Measurements from ENCODE around the gene DHRS11. TPM values are rescaled to one million over a fixed set of nuclear protein-coding genes. Genes with fewer than 3 reads are reported as not detected.

Gene DHRS11
- total and polyA plus RNA-seq, 4 donors: 6.0 to 50.5 (median 7.4) TPM

GRCh38 chr17:36547776-36548175, 43.9 kb upstream of the DHRS11 start:
- intact Hi-C loops (cut with DNase I): loop anchor here (5.0 to 10.0 kb wide), 3 partner anchors 45 to 407 kb away; partner anchors contain the start of genes AATF (in 1 of the 2) and DHRS11 (in 1 of the 2)
- ATAC-seq (ENCODE audit: low FRiP score) (no peak), DNase-seq (no peak)
- Histone ChIP-seq H3K9me3 (ENCODE audit: control insufficient read depth, low read length) (no peaks in the 10 kb centered on the region), H3K36me3 (ENCODE audit: control insufficient read depth in 1 of 2, insufficient read depth in 2 of 2, low read length in 1 of 2) (no peaks in the 10 kb centered on the region), H3K4me1 (ENCODE audit: control insufficient read depth in 1 of 2, insufficient read depth in 2 of 2, low read length in 2 of 2) (no peaks in the 10 kb centered on the region), H3K27me3 (ENCODE audit: control insufficient read depth in 1 of 2, insufficient read depth in 2 of 2, low read length in 1 of 2) (no peaks in the 10 kb centered on the region), H3K4me3 (ENCODE audit: low read length in 2 of 2) (no peak overlapping the region), H3K27ac (ENCODE audit: low read depth in 1 of 2, low read length in 2 of 2) (no peak overlapping the region)

DNA sequence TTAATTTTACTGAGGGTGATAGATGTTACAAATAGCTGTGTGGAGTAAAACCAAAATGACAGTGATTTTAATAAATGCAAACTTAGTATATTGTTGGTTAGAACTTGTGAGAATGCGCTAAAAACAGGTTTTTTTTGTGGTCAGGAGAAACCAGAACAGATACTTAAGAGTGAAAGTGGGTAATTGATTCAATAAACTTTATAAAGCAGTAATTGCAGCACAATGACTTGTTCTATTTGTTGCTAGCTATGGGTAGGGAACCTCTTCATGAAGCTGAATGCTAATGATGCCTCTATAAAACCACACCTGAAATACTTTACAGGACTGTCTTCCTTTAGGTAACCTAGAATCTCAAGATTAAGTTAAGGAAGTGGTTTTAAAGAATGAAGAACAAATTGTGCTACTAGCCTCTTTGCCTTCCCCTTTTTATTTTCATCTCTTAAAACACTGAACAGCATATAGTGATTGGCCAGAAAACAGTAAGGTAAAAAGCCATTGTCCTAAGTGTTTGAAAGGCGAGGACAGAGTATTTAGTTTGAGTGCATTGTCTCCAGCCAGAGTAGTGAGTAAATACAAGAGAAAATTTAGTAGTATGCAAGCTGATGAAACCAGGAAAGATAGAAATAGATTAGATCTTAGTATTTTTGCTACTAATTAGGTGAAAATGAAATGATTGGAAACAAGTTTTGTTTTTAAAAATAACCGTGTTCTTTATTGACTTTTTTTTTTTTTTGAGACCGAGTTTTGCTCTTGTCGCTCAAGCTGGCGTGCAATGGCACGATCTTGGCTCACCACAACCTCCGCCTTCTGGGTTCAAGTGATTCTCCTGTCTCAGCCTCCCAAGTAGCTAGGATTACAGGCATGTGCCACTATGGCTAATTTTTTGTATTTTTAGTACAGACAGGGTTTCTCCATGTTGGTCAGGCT, 40.9 kb upstream of the DHRS11 start:
- ATAC-seq (ENCODE audit: low FRiP score): no peak

GRCh38 chr17:36553459-36553858, 38.2 kb upstream of the DHRS11 start:
- Histone ChIP-seq H3K4me1 (ENCODE audit: control insufficient read depth in 1 of 2, insufficient read depth in 2 of 2, low read length in 2 of 2) (no peaks in the 10 kb centered on the region), H3K27me3 (ENCODE audit: control insufficient read depth in 1 of 2, insufficient read depth in 2 of 2, low read length in 1 of 2) (no peaks in the 10 kb centered on the region), H3K36me3 (ENCODE audit: control insufficient read depth in 1 of 2, insufficient read depth in 2 of 2, low read length in 1 of 2) (peaks cover 0 to 4% of the 10 kb centered on the region in 2 donors), H3K9me3 (ENCODE audit: control insufficient read depth, low read length) (no peaks in the 10 kb centered on the region), H3K4me3 (ENCODE audit: low read length in 2 of 2) (no peak overlapping the region), H3K27ac (ENCODE audit: low read depth in 1 of 2, low read length in 2 of 2) (no peak overlapping the region)
- ATAC-seq (ENCODE audit: low FRiP score) (no peak), DNase-seq (no peak)
- intact Hi-C loops (cut with DNase I): no loop called here
- 84 to 87% methylated on average over 3 of the region's 3 CpGs for WGBS, 2 donors

More for the DNA sequence above, 40.9 kb upstream of the DHRS11 start:
- Histone ChIP-seq H3K27ac (ENCODE audit: low read depth in 1 of 2, low read length in 2 of 2) (no peak overlapping the region), H3K4me3 (ENCODE audit: low read length in 2 of 2) (no peak overlapping the region), H3K4me1 (ENCODE audit: control insufficient read depth in 1 of 2, insufficient read depth in 2 of 2, low read length in 2 of 2) (no peaks in the 10 kb centered on the region), H3K27me3 (ENCODE audit: control insufficient read depth in 1 of 2, insufficient read depth in 2 of 2, low read length in 1 of 2) (no peaks in the 10 kb centered on the region), H3K36me3 (ENCODE audit: control insufficient read depth in 1 of 2, insufficient read depth in 2 of 2, low read length in 1 of 2) (no peaks in the 10 kb centered on the region), H3K9me3 (ENCODE audit: control insufficient read depth, low read length) (no peaks in the 10 kb centered on the region)
- DNase-seq: no peak
- intact Hi-C loops (cut with DNase I): no loop called here
- WGBS, 2 donors: 88 to 89% methylated on average over 8 of the region's 8 CpGs

GRCh38 chr17:36566081-36566480, 25.6 kb upstream of the DHRS11 start:
- Histone ChIP-seq H3K27me3 (ENCODE audit: control insufficient read depth in 1 of 2, insufficient read depth in 2 of 2, low read length in 1 of 2) (no peaks in the 10 kb centered on the region), H3K9me3 (ENCODE audit: control insufficient read depth, low read length) (no peaks in the 10 kb centered on the region), H3K27ac (ENCODE audit: low read depth in 1 of 2, low read length in 2 of 2) (no peak overlapping the region), H3K4me3 (ENCODE audit: low read length in 2 of 2) (no peak overlapping the region), H3K36me3 (ENCODE audit: control insufficient read depth in 1 of 2, insufficient read depth in 2 of 2, low read length in 1 of 2) (peaks cover 2 to 13% of the 10 kb centered on the region in 2 donors), H3K4me1 (ENCODE audit: control insufficient read depth in 1 of 2, insufficient read depth in 2 of 2, low read length in 2 of 2) (no peaks in the 10 kb centered on the region)
- DNase-seq (no peak), ATAC-seq (ENCODE audit: low FRiP score) (no peak)
- 90 to 91% methylated on average over 4 of the region's 4 CpGs for WGBS, 2 donors
- intact Hi-C loops (cut with DNase I): no loop called here

- no peak for ATAC-seq (ENCODE audit: low FRiP score)
- no peaks in the 10 kb centered on the region for H3K27me3 ChIP-seq (ENCODE audit: control insufficient read depth in 1 of 2, insufficient read depth in 2 of 2, low read length in 1 of 2)
- no peak overlapping the region for H3K27ac ChIP-seq (ENCODE audit: low read depth in 1 of 2, low read length in 2 of 2)
- WGBS, 2 donors: 93 to 94% methylated on average over 12 of the region's 12 CpGs
- H3K36me3 ChIP-seq (ENCODE audit: control insufficient read depth in 1 of 2, insufficient read depth in 2 of 2, low read length in 1 of 2): peaks cover 5 to 11% of the 10 kb centered on the region in 2 donors
- DNase-seq: no peak
- no peak overlapping the region for H3K4me3 ChIP-seq (ENCODE audit: low read length in 2 of 2)
- H3K4me1 ChIP-seq (ENCODE audit: control insufficient read depth in 1 of 2, insufficient read depth in 2 of 2, low read length in 2 of 2): no peaks in the 10 kb centered on the region
- intact Hi-C loops (cut with DNase I): no loop called here
- no peaks in the 10 kb centered on the region for H3K9me3 ChIP-seq (ENCODE audit: control insufficient read depth, low read length)
Measured at GRCh38 chr17:36575028-36575427, 16.7 kb upstream of the DHRS11 start.

- Histone ChIP-seq H3K36me3 (ENCODE audit: control insufficient read depth in 1 of 2, insufficient read depth in 2 of 2, low read length in 1 of 2) (peaks cover 4 to 9% of the 10 kb centered on the region in 2 donors), H3K4me3 (ENCODE audit: low read length in 2 of 2) (no peak overlapping the region), H3K9me3 (ENCODE audit: control insufficient read depth, low read length) (no peaks in the 10 kb centered on the region), H3K27ac (ENCODE audit: low read depth in 1 of 2, low read length in 2 of 2) (no peak overlapping the region), H3K27me3 (ENCODE audit: control insufficient read depth in 1 of 2, insufficient read depth in 2 of 2, low read length in 1 of 2) (no peaks in the 10 kb centered on the region), H3K4me1 (ENCODE audit: control insufficient read depth in 1 of 2, insufficient read depth in 2 of 2, low read length in 2 of 2) (no peaks in the 10 kb centered on the region)
- DNase-seq (no peak), ATAC-seq (ENCODE audit: low FRiP score) (no peak)
- WGBS, 2 donors: 84 to 87% methylated on average over 2 of the region's 2 CpGs
- intact Hi-C loops (cut with DNase I): no loop called here
Measured at GRCh38 chr17:36576793-36577192, 14.9 kb upstream of the DHRS11 start.

GRCh38 chr17:36578671-36579070, 13.0 kb upstream of the DHRS11 start:
- Histone ChIP-seq H3K27ac (ENCODE audit: low read depth in 1 of 2, low read length in 2 of 2) (no peak overlapping the region), H3K4me3 (ENCODE audit: low read length in 2 of 2) (no peak overlapping the region), H3K4me1 (ENCODE audit: control insufficient read depth in 1 of 2, insufficient read depth in 2 of 2, low read length in 2 of 2) (no peaks in the 10 kb centered on the region), H3K36me3 (ENCODE audit: control insufficient read depth in 1 of 2, insufficient read depth in 2 of 2, low read length in 1 of 2) (peaks cover 5 to 7% of the 10 kb centered on the region in 2 donors), H3K9me3 (ENCODE audit: control insufficient read depth, low read length) (no peaks in the 10 kb centered on the region), H3K27me3 (ENCODE audit: control insufficient read depth in 1 of 2, insufficient read depth in 2 of 2, low read length in 1 of 2) (no peaks in the 10 kb centered on the region)
- intact Hi-C loops (cut with DNase I): no loop called here
- no peak for ATAC-seq (ENCODE audit: low FRiP score)
- no peak for DNase-seq
- WGBS, 2 donors: 44 to 49% methylated on average over 2 of the region's 2 CpGs

DNA sequence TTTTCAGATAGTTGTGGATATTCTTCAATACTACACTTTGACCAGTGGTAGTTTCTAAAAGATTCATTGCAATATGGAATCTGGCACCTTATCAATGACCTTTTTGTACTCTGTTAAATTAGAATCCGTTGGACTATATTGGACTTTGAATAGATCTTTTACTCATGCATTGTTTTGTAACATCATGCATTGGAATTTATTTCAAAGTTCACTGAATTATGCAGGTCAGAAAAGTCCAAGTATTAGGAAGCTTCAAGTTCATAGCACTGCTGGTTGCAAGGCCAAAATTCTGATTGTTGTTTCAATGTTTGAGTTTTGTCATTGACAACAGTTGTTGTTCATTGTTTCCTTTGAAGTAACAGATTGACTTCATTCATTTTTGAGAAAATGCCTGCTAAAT, 7.9 kb upstream of the DHRS11 start:
- 64 to 77% methylated on average over 1 of the region's 1 CpG for WGBS, 2 donors
- DNase-seq: no peak

DNA sequence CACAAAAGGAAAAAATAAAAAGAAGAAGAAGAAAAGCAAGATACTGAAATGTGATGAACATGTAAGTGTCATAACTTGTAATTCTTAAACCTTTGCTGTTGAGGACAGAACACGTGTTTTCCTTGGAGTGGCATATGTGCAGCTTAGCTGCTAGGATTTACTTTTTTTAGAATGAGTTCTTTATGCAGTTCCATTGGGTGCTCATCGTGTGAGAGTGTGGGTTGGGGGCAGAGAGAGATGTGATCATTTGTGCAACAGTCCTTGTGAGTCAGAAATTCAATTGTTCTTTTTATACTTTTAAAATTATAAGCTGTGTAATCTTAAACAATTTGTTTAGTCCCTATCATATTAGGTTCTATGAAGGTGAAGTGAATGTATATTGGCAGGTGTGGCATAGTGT, 5.5 kb upstream of the DHRS11 start:
- Histone ChIP-seq H3K9me3 (ENCODE audit: control insufficient read depth, low read length) (no peaks in the 10 kb centered on the region), H3K36me3 (ENCODE audit: control insufficient read depth in 1 of 2, insufficient read depth in 2 of 2, low read length in 1 of 2) (peaks cover 7 to 13% of the 10 kb centered on the region in 2 donors), H3K27ac (ENCODE audit: low read depth in 1 of 2, low read length in 2 of 2) (no peak overlapping the region), H3K4me3 (ENCODE audit: low read length in 2 of 2) (no peak overlapping the region), H3K27me3 (ENCODE audit: control insufficient read depth in 1 of 2, insufficient read depth in 2 of 2, low read length in 1 of 2) (no peaks in the 10 kb centered on the region), H3K4me1 (ENCODE audit: control insufficient read depth in 1 of 2, insufficient read depth in 2 of 2, low read length in 2 of 2) (no peaks in the 10 kb centered on the region)
- DNase-seq (no peak), ATAC-seq (ENCODE audit: low FRiP score) (no peak)
- intact Hi-C loops (cut with DNase I): no loop called here
- 81 to 89% methylated on average over 2 of the region's 2 CpGs for WGBS, 2 donors

More for the DNA sequence above, 7.9 kb upstream of the DHRS11 start:
- H3K36me3 ChIP-seq (ENCODE audit: control insufficient read depth in 1 of 2, insufficient read depth in 2 of 2, low read length in 1 of 2): peaks cover 9 to 20% of the 10 kb centered on the region in 2 donors
- ATAC-seq (ENCODE audit: low FRiP score): no peak
- H3K27me3 ChIP-seq (ENCODE audit: control insufficient read depth in 1 of 2, insufficient read depth in 2 of 2, low read length in 1 of 2): no peaks in the 10 kb centered on the region
- H3K27ac ChIP-seq (ENCODE audit: low read depth in 1 of 2, low read length in 2 of 2): no peak overlapping the region
- H3K4me1 ChIP-seq (ENCODE audit: control insufficient read depth in 1 of 2, insufficient read depth in 2 of 2, low read length in 2 of 2): no peaks in the 10 kb centered on the region
- no peaks in the 10 kb centered on the region for H3K9me3 ChIP-seq (ENCODE audit: control insufficient read depth, low read length)
- H3K4me3 ChIP-seq (ENCODE audit: low read length in 2 of 2): no peak overlapping the region
- intact Hi-C loops (cut with DNase I): no loop called here

All from aorta (tissue), 5 donors.